ENCODE measurements around the gene CCDC91.

Gene CCDC91, protein sequence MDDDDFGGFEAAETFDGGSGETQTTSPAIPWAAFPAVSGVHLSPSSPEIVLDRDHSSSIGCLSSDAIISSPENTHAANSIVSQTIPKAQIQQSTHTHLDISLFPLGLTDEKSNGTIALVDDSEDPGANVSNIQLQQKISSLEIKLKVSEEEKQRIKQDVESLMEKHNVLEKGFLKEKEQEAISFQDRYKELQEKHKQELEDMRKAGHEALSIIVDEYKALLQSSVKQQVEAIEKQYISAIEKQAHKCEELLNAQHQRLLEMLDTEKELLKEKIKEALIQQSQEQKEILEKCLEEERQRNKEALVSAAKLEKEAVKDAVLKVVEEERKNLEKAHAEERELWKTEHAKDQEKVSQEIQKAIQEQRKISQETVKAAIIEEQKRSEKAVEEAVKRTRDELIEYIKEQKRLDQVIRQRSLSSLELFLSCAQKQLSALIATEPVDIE

DNA sequence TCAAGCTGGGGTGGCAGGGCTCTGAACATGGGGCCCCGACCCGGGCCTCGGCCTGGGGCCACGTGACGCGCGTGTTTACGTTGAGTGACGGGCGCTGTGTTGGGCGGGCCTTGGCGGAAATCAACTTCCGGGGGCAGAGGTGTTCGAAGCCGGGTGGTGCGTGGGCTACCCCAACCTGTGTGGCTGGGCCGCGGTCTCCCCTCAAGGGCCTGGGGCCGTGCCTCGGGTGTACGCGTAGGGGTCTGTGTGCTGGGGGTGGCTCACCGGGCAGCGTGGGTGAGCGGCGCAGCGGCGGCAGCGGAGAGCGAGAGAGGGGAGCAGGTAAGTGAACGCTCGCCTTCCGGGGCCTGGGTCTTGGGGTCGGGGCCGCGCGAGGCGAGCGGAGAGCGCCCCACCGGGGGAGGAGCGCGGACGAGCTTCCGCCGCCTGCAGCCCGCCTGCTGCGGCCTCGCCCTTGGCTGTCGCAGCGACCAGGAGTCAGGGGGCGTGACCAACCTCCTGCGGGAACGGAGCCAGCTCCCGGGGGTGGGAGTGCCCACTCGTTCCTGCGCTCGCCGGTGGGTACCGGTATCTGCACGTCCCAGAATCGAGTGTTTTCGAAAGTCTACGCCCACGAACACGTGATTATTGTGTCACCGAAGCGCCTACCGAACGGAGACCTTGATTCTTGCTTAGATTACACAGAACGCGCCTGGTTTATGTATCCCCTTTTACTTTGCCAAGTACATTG is at the start of gene CCDC91:
Gene CCDC91, plus strand, starts transcription at position 136 of the 730 bp plus-strand sequence. CDS start 66,760 bp downstream, outside the sequence.
- Histone ChIP-seq H3K27me3 (ENCODE audit: low read depth, low read length) (no peaks in the 10 kb centered on the region), H3K4me3 (ENCODE audit: low read depth in 1 of 2, low read length in 2 of 2) (peak within 1 kb of the TSS; percentile 78 to 94)

DNA sequence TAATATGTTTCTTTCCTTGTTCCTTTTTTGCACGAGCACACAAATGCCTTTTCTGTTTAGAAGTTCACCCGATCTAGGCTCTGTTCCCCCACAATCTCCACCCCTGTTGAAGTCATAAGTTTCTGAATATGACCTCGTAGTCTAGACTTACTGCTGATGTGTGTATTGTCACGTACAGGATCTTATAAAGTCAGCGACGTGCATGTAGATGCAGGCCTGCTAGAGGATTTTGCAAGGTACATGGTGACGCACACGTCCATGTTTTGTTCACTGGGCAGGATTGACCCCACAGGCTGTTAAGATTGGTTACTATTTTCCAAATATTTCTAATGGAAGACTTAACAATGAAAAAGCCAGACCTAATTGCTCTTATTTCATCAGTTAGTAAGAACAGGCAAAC is 46.2 kb upstream of the CCDC91 start:
- Histone ChIP-seq H3K36me3 (ENCODE audit: control insufficient read depth in 1 of 2, insufficient read depth in 2 of 2, low read length in 2 of 2) (no peaks in the 10 kb centered on the region), H3K27ac (ENCODE audit: low read length) (no peak overlapping the region), H3K9me3 (ENCODE audit: control insufficient read depth in 1 of 2, low read length in 2 of 2) (no peaks in the 10 kb centered on the region), H3K27me3 (ENCODE audit: low read depth, low read length) (no peaks in the 10 kb centered on the region), H3K4me3 (ENCODE audit: low read depth in 1 of 2, low read length in 2 of 2) (no peak overlapping the region), H3K4me1 (ENCODE audit: control insufficient read depth in 1 of 2, insufficient read depth in 2 of 2, low read length in 2 of 2) (no peaks in the 10 kb centered on the region)

More for the DNA sequence above, at the start of gene CCDC91:
- Histone ChIP-seq H3K4me1 (ENCODE audit: control insufficient read depth in 1 of 2, insufficient read depth in 2 of 2, low read length in 2 of 2) (peaks cover 0 to 7% of the 10 kb centered on the region in 2 donors), H3K9me3 (ENCODE audit: control insufficient read depth in 1 of 2, low read length in 2 of 2) (peaks cover 0 to 3% of the 10 kb centered on the region in 2 donors), H3K27ac (ENCODE audit: low read length) (peak within 1 kb of the TSS; percentile 95), H3K36me3 (ENCODE audit: control insufficient read depth in 1 of 2, insufficient read depth in 2 of 2, low read length in 2 of 2) (peaks cover 0 to 9% of the 10 kb centered on the region in 2 donors)

DNA sequence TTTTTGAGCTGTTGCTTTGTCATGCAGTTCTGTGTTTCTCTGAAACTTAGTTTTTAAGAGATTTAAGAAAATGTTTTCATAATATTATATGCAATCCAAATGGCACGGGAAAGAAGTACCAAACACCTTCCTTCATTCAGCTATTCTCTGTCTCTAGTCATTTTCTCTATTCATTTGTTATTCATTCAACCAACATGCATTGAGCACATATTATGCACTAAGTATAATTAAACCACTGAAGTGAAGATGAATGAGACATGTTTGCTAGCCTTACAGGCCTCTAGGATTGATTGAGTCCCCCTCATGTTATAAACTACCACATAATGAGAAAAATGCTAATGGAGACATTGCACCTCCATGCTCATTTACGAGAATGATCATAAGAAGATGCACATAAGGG is 45.7 kb upstream of the CCDC91 start:
- H3K36me3 ChIP-seq (ENCODE audit: control insufficient read depth in 1 of 2, insufficient read depth in 2 of 2, low read length in 2 of 2): no peaks in the 10 kb centered on the region
- no peaks in the 10 kb centered on the region for H3K27me3 ChIP-seq (ENCODE audit: low read depth, low read length)
- H3K4me3 ChIP-seq (ENCODE audit: low read depth in 1 of 2, low read length in 2 of 2): no peak overlapping the region
- no peaks in the 10 kb centered on the region for H3K9me3 ChIP-seq (ENCODE audit: control insufficient read depth in 1 of 2, low read length in 2 of 2)
- H3K4me1 ChIP-seq (ENCODE audit: control insufficient read depth in 1 of 2, insufficient read depth in 2 of 2, low read length in 2 of 2): no peaks in the 10 kb centered on the region
- no peak overlapping the region for H3K27ac ChIP-seq (ENCODE audit: low read length)

DNA sequence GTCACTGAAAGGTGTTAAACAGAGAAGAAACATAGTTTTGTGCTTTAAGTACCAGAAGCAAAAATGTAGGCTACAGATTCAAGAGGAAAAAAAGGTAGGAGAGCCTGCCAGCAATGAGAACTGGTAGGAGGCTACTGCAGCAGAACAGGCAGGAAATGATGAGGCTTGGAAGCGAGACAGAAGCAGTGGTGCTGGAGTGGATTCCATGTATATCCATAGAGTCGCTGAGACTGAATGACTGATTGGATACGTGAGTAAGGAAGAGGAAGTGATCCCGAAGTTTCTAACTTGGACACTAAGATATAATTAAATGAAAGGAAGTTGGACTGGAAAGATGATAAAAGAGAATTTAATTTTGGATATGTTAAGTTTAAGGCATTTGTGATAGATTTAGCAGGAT is 45.0 kb upstream of the CCDC91 start:
- Histone ChIP-seq H3K27ac (ENCODE audit: low read length) (no peak overlapping the region), H3K36me3 (ENCODE audit: control insufficient read depth in 1 of 2, insufficient read depth in 2 of 2, low read length in 2 of 2) (no peaks in the 10 kb centered on the region), H3K27me3 (ENCODE audit: low read depth, low read length) (no peaks in the 10 kb centered on the region), H3K9me3 (ENCODE audit: control insufficient read depth in 1 of 2, low read length in 2 of 2) (no peaks in the 10 kb centered on the region), H3K4me3 (ENCODE audit: low read depth in 1 of 2, low read length in 2 of 2) (no peak overlapping the region), H3K4me1 (ENCODE audit: control insufficient read depth in 1 of 2, insufficient read depth in 2 of 2, low read length in 2 of 2) (no peaks in the 10 kb centered on the region)

DNA sequence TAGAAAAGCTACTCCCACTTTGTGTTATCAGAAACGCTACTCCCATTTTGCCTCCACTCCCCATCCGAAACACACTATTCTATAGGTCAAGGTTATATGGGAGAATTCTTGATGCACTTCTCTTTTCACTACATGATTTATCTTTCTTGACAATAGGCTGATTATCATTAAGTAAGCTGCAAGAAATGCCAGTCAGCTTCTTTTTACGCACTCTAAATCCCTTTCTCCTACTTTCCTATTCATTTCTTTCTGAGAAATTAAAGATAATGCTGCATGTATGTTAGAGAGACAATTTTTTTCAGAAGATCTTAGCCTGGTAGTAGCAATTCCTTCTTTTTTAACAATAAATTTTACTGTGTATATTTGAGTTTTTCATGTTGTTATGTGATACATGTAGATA is 41.0 kb upstream of the CCDC91 start:
- H3K4me1 ChIP-seq (ENCODE audit: control insufficient read depth in 1 of 2, insufficient read depth in 2 of 2, low read length in 2 of 2): no peaks in the 10 kb centered on the region
- H3K36me3 ChIP-seq (ENCODE audit: control insufficient read depth in 1 of 2, insufficient read depth in 2 of 2, low read length in 2 of 2): no peaks in the 10 kb centered on the region
- no peak overlapping the region for H3K27ac ChIP-seq (ENCODE audit: low read length)
- H3K27me3 ChIP-seq (ENCODE audit: low read depth, low read length): no peaks in the 10 kb centered on the region
- no peaks in the 10 kb centered on the region for H3K9me3 ChIP-seq (ENCODE audit: control insufficient read depth in 1 of 2, low read length in 2 of 2)
- no peak overlapping the region for H3K4me3 ChIP-seq (ENCODE audit: low read depth in 1 of 2, low read length in 2 of 2)

DNA sequence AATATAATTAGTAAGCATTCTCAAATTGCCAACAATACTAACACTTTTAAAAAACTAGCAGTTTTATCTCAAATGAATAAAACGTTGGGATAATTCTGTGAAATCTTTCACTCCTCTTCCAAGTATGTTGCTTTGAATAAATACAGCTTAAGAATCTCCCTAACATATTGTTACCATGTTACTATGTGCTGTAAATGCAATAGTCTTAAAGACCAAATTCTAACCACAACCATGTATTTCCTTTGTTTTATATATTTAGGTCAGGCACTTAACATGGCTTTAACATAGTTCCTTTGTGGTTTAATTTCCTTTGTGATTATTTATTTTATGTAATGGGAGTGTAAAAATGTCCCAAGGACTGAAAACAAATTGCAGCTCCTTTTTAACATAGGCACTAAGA is 33.9 kb upstream of the CCDC91 start:
- H3K27me3 ChIP-seq (ENCODE audit: low read depth, low read length): no peaks in the 10 kb centered on the region
- H3K9me3 ChIP-seq (ENCODE audit: control insufficient read depth in 1 of 2, low read length in 2 of 2): no peaks in the 10 kb centered on the region
- no peak overlapping the region for H3K27ac ChIP-seq (ENCODE audit: low read length)

DNA sequence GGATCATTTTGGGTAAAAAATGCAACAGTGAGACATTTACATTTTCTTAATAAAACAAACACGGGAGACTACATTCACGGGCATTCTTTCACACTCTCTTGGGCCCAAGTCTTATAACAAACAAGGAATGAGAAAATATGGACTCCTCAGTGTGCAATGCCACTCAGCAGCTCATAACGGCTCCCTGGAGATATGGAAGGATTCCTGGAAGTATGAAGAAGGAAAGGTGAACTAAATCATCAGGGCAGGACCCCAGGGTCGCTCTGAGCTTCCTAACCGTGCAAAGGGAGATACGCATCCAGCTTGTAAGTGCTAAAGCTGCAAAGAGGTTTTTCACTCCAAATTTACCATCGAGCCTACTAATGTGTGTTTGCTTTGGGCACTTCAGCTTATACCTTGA is 33.5 kb upstream of the CCDC91 start:
- H3K36me3 ChIP-seq (ENCODE audit: control insufficient read depth in 1 of 2, insufficient read depth in 2 of 2, low read length in 2 of 2): no peaks in the 10 kb centered on the region
- no peaks in the 10 kb centered on the region for H3K4me1 ChIP-seq (ENCODE audit: control insufficient read depth in 1 of 2, insufficient read depth in 2 of 2, low read length in 2 of 2)
- H3K27ac ChIP-seq (ENCODE audit: low read length): no peak overlapping the region
- no peak overlapping the region for H3K4me3 ChIP-seq (ENCODE audit: low read depth in 1 of 2, low read length in 2 of 2)
- no peaks in the 10 kb centered on the region for H3K27me3 ChIP-seq (ENCODE audit: low read depth, low read length)
- H3K9me3 ChIP-seq (ENCODE audit: control insufficient read depth in 1 of 2, low read length in 2 of 2): no peaks in the 10 kb centered on the region

More for the DNA sequence above, 33.9 kb upstream of the CCDC91 start:
- no peak overlapping the region for H3K4me3 ChIP-seq (ENCODE audit: low read depth in 1 of 2, low read length in 2 of 2)
- no peaks in the 10 kb centered on the region for H3K36me3 ChIP-seq (ENCODE audit: control insufficient read depth in 1 of 2, insufficient read depth in 2 of 2, low read length in 2 of 2)
- H3K4me1 ChIP-seq (ENCODE audit: control insufficient read depth in 1 of 2, insufficient read depth in 2 of 2, low read length in 2 of 2): no peaks in the 10 kb centered on the region

DNA sequence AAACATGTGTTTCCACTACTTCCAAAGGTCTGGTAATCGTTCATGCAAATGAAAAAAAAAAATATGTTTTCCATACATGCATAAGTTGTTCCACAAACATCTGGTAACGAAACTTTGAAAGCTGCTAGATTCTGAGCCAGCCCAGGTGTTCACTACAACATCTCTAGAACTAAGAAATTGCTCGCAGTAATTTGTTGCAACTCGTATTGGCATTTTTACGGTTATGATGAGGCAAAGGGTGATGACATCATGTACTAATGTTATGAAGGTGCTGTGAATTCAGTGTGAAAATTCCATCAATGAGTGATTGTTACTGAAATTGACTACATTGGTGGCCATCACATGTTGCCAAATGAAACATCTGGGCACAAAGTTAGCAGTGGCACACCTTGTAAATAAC is 31.9 kb upstream of the CCDC91 start:
- H3K4me1 ChIP-seq (ENCODE audit: control insufficient read depth in 1 of 2, insufficient read depth in 2 of 2, low read length in 2 of 2): no peaks in the 10 kb centered on the region
- no peaks in the 10 kb centered on the region for H3K9me3 ChIP-seq (ENCODE audit: control insufficient read depth in 1 of 2, low read length in 2 of 2)
- no peak overlapping the region for H3K27ac ChIP-seq (ENCODE audit: low read length)
- no peaks in the 10 kb centered on the region for H3K36me3 ChIP-seq (ENCODE audit: control insufficient read depth in 1 of 2, insufficient read depth in 2 of 2, low read length in 2 of 2)
- no peaks in the 10 kb centered on the region for H3K27me3 ChIP-seq (ENCODE audit: low read depth, low read length)
- no peak overlapping the region for H3K4me3 ChIP-seq (ENCODE audit: low read depth in 1 of 2, low read length in 2 of 2)

DNA sequence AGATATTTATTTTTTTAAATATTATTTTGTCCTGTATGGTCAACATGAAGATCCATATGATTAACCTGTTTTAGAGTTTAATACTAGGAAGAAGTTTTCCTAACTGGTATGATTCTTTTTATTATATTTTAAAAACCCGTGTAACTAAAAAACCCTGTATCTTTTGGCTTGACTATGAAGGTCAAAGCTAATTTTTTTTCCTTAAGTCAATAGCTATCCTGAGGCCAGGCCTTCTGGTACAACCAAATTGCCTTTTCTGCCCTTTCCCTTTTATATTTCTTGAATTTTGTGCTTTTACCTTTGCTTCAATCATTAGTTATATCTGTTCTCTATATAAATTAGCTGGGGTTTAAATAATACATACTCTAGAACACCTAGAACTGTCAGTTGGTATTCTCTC is 30.6 kb upstream of the CCDC91 start:
- Histone ChIP-seq H3K27me3 (ENCODE audit: low read depth, low read length) (no peaks in the 10 kb centered on the region), H3K4me1 (ENCODE audit: control insufficient read depth in 1 of 2, insufficient read depth in 2 of 2, low read length in 2 of 2) (no peaks in the 10 kb centered on the region), H3K36me3 (ENCODE audit: control insufficient read depth in 1 of 2, insufficient read depth in 2 of 2, low read length in 2 of 2) (no peaks in the 10 kb centered on the region), H3K27ac (ENCODE audit: low read length) (no peak overlapping the region), H3K4me3 (ENCODE audit: low read depth in 1 of 2, low read length in 2 of 2) (no peak overlapping the region), H3K9me3 (ENCODE audit: control insufficient read depth in 1 of 2, low read length in 2 of 2) (no peaks in the 10 kb centered on the region)

DNA sequence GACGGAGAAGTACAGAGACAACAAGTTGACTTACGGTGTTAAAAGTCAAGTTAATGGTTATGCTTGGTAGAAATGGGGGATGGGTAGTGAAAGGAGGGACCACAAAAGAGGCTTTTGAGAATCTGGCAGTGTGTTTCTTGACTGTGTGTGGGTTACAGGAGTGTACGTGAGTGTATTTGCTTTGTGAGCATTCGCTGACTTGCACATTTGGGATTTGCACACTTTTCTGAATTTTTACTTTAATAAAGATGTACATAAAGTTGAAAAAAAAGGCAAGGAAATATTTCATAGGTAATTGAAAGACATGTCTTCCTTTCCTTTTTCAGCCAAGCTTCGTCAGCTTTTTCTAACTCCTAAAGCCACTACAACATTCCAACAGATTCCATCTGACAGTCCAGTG is 28.6 kb upstream of the CCDC91 start:
- Histone ChIP-seq H3K4me1 (ENCODE audit: control insufficient read depth in 1 of 2, insufficient read depth in 2 of 2, low read length in 2 of 2) (no peaks in the 10 kb centered on the region), H3K36me3 (ENCODE audit: control insufficient read depth in 1 of 2, insufficient read depth in 2 of 2, low read length in 2 of 2) (no peaks in the 10 kb centered on the region), H3K9me3 (ENCODE audit: control insufficient read depth in 1 of 2, low read length in 2 of 2) (no peaks in the 10 kb centered on the region), H3K27me3 (ENCODE audit: low read depth, low read length) (no peaks in the 10 kb centered on the region), H3K27ac (ENCODE audit: low read length) (no peak overlapping the region), H3K4me3 (ENCODE audit: low read depth in 1 of 2, low read length in 2 of 2) (no peak overlapping the region)

DNA sequence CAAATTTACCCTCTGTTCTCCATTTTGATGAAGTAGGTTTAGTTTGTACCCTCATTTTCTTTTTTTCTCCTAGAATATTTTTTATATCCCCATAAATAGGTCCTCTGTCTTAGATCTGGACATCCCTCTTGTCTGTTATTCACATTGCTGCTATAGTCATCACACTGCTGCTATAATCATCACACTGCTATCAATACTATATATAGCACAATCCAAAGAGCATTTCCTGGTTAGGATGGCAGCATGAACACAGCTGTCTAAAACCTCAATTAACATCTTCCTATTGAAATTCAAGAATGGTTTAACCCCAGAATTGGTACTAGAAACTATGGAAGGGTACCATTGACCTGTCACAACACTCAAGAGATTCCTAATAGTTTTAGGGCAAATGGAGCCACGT is 27.6 kb upstream of the CCDC91 start:
- no peaks in the 10 kb centered on the region for H3K36me3 ChIP-seq (ENCODE audit: control insufficient read depth in 1 of 2, insufficient read depth in 2 of 2, low read length in 2 of 2)
- H3K27ac ChIP-seq (ENCODE audit: low read length): no peak overlapping the region
- H3K9me3 ChIP-seq (ENCODE audit: control insufficient read depth in 1 of 2, low read length in 2 of 2): no peaks in the 10 kb centered on the region
- H3K4me1 ChIP-seq (ENCODE audit: control insufficient read depth in 1 of 2, insufficient read depth in 2 of 2, low read length in 2 of 2): no peaks in the 10 kb centered on the region
- H3K4me3 ChIP-seq (ENCODE audit: low read depth in 1 of 2, low read length in 2 of 2): no peak overlapping the region
- H3K27me3 ChIP-seq (ENCODE audit: low read depth, low read length): no peaks in the 10 kb centered on the region
